Breast epithelium (tissue), 4 donors: Measurements from ENCODE around the gene TMEM26. TPM values are rescaled to one million over a fixed set of nuclear protein-coding genes. Genes with fewer than 3 reads are reported as not detected.

ENCODE experiments used
- DNase-seq, 2 donors: peaks; one replicate each; pipeline ENCODE4 v3.0.0-alpha.2; 2019; ENCODE audit warnings: low spot score in 2 of 2
- H3K27ac ChIP-seq, 2 donors: fragments of 200-600 bp; sonication (generic) in 1 of 2; one replicate each; pipeline ENCODE4 v1.5.1; 2016 to 2019; ENCODE audit warnings: mild to moderate bottlenecking in 1 of 2
- H3K27me3 ChIP-seq, 2 donors: fragments of 200-600 bp; sonication (generic) in 1 of 2; one replicate each; pipeline versions ENCODE4 v1.5.1 to v1.6.0; 2017 to 2019; ENCODE audit warnings: control low read depth in 1 of 2, mild to moderate bottlenecking in 1 of 2
- H3K36me3 ChIP-seq: fragments of 200-600 bp; one replicate; pipeline ENCODE4 v1.5.1; 2019
- H3K4me1 ChIP-seq, 2 donors: fragments of 200-600 bp; sonication (generic); one replicate each; pipeline ENCODE4 v1.5.1; 2016 to 2019; ENCODE audit warnings: control low read depth in 1 of 2
- H3K4me3 ChIP-seq, 3 donors: fragments of 200-600 bp; sonication (generic); 1 replicate in 2 of 3; 2 replicates in 1 of 3; pipeline ENCODE4 v1.5.1; 2016 to 2019; ENCODE audit warnings: mild to moderate bottlenecking in 3 of 3, moderate library complexity in 2 of 3
- H3K9me3 ChIP-seq, 2 donors: fragments of 200-600 bp; sonication (generic) in 1 of 2; one replicate each; pipeline ENCODE4 v1.5.1; 2016 to 2019; ENCODE audit warnings: control low read depth in 1 of 2
- CTCF ChIP-seq, 3 donors: fragments of 450-650 bp; IDR thresholded peaks; one replicate each; pipeline ENCODE4 v1.5.1; 2016 to 2017; ENCODE audit warnings: antibody characterized with exemption in 3 of 3, mild to moderate bottlenecking in 3 of 3, moderate library complexity in 3 of 3
- POLR2A ChIP-seq: fragments of 450-650 bp; IDR thresholded peaks from one replicate; pipeline ENCODE4 v1.6.1; 2016; ENCODE audit warnings: antibody characterized with exemption, mild to moderate bottlenecking, moderate library complexity
- POLR2AphosphoS5 ChIP-seq, 3 donors: sonication (generic); formaldehyde crosslinking; IDR thresholded peaks; one replicate each; pipeline ENCODE4 v1.6.1; 2017; ENCODE audit warnings: antibody characterized with exemption in 3 of 3
- intact Hi-C: fragments of 100-400 bp; cut with DNase I; formaldehyde crosslinking; loops from one replicate; pipeline ENCODE4 v1.15.1; 2023; ENCODE audit warnings: low total_unique reads
- total RNA-seq, 3 donors: library from RNA; depleted of rRNA; stranded (reverse); fragments of >200 nt; gene quantifications; one replicate each; pipeline ENCODE4 v1.1.0, GENCODE V29; 2016

TMEM26 gene
- total RNA-seq, 3 donors from 2014 or later, result 17.4 to 19.0 TPM; not detected in 1

GRCh38 chr10:61404751-61405150 lies 48.4 kb downstream of the TMEM26 start:
- intact Hi-C loops, result no loop called here
- no peak for DNase-seq

GRCh38 chr10:61400524-61400923 lies 52.7 kb downstream of the TMEM26 start:
- H3K27ac ChIP-seq, result no peak overlapping the region
- H3K9me3 ChIP-seq, result no peaks in the 10 kb centered on the region
- no peaks in the 10 kb centered on the region for H3K27me3 ChIP-seq
- H3K36me3 ChIP-seq, result no peaks in the 10 kb centered on the region
- intact Hi-C loops, result no loop called here
- H3K4me3 ChIP-seq, result no peak overlapping the region
- TF ChIP-seq POLR2A (no peak), POLR2AphosphoS5 (IDR thresholded peaks at IDR 0.05) (no peak), CTCF (IDR thresholded peaks at IDR 0.05) (no peak)
- H3K4me1 ChIP-seq, result no peaks in the 10 kb centered on the region
- DNase-seq, result no peak

More at GRCh38 chr10:61404751-61405150, 48.4 kb downstream of the TMEM26 start:
- no peaks in the 10 kb centered on the region for H3K27me3 ChIP-seq
- no peaks in the 10 kb centered on the region for H3K9me3 ChIP-seq
- TF ChIP-seq POLR2AphosphoS5 (IDR thresholded peaks at IDR 0.05) (no peak), CTCF (IDR thresholded peaks at IDR 0.05) (no peak), POLR2A (no peak)
- H3K4me1 ChIP-seq, result no peaks in the 10 kb centered on the region
- no peak overlapping the region for H3K4me3 ChIP-seq
- H3K36me3 ChIP-seq, result no peaks in the 10 kb centered on the region
- no peak overlapping the region for H3K27ac ChIP-seq

GRCh38 chr10:61399406-61399805 lies 53.8 kb downstream of the TMEM26 start:
- Histone ChIP-seq H3K27ac (no peak overlapping the region), H3K4me1 (no peaks in the 10 kb centered on the region), H3K9me3 (no peaks in the 10 kb centered on the region), H3K36me3 (no peaks in the 10 kb centered on the region), H3K27me3 (no peaks in the 10 kb centered on the region), H3K4me3 (no peak overlapping the region)
- no peak for TF ChIP-seq CTCF (IDR thresholded peaks at IDR 0.05)
- TF ChIP-seq POLR2A, result no peak
- TF ChIP-seq POLR2AphosphoS5 (IDR thresholded peaks at IDR 0.05), result no peak
- DNase-seq, result no peak
- intact Hi-C loops, result no loop called here

- H3K4me1 ChIP-seq, result no peaks in the 10 kb centered on the region
- no peaks in the 10 kb centered on the region for H3K9me3 ChIP-seq
- H3K4me3 ChIP-seq, result no peak overlapping the region
- no peaks in the 10 kb centered on the region for H3K27me3 ChIP-seq
- TF ChIP-seq CTCF (IDR thresholded peaks at IDR 0.05), result no peak
- intact Hi-C loops, result no loop called here
- no peaks in the 10 kb centered on the region for H3K36me3 ChIP-seq
- no peak for DNase-seq
- no peak overlapping the region for H3K27ac ChIP-seq
Observed at GRCh38 chr10:61398366-61399129, 54.6 kb downstream of the TMEM26 start.

GRCh38 chr10:61397175-61397986 lies 55.8 kb downstream of the TMEM26 start:
- Histone ChIP-seq H3K36me3 (no peaks in the 10 kb centered on the region), H3K4me1 (no peaks in the 10 kb centered on the region), H3K4me3 (peak overlapping the region; percentile 25 to 56 (median 34)), H3K27me3 (no peaks in the 10 kb centered on the region), H3K27ac (peak overlapping the region; percentile 45 to 70), H3K9me3 (no peaks in the 10 kb centered on the region)
- TF ChIP-seq POLR2A, result no peak
- no peak for TF ChIP-seq CTCF (IDR thresholded peaks at IDR 0.05)
- TF ChIP-seq POLR2AphosphoS5 (IDR thresholded peaks at IDR 0.05), result no peak
- no peak for DNase-seq
- intact Hi-C loops, result no loop called here
